ENCODE results near the gene PTRH1.

The PTRH1 gene

DNA sequence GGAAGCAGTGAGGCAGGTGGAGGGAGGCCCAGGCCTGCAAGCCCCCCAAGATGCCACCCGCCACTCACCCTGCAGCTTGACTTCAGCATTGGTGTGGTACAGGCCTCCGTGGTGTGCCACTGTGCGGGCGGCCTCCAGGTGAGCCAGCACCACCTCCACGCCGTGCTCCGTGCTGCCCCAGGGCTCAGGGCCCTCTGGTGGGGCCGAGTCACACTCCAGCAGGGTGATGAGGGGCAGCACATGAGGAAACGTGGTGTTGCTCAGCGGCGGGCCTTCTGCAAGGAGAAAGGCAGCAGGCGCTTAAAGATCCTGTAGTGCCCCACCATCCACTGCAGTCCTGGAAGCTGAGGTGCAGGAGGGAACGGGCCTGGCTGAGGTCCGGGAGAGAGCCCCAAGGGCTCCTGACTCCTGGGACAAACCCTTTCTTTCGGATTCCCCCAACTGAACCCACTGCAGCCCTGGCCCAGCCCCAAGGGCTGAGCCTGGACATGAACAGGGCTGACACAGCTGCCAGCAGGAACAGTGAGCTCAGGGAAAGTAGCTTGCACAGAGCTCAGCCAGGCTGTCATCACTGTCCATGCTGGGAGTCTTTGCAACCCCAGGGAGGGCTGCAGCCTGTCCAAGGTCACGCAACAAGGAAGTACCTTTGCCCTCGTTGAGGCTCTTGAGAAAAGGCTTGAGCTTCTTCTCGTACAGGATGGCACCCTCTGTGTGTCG, 24.3 kb upstream of the PTRH1 start:
- DNase-seq: no peak

DNA sequence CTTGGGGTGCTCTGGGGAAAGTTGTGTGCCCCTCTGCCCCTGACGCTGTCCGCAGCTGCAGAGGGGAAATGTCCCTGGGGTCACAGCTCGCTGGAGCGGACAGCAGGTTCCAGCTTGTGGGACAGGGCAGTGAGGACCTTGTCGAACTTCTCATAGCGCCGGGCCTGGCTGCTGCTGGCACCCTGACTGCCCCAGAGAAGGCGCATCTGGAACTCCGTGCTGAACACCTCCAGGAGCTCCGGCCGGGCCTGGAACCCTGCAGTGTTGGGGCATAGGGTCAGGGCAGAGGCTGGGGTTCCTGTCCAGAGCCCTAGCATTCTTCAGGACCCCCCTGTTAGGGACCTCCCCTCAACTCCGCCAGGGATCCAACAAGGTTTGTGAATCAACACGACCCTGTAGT, 23.2 kb upstream of the PTRH1 start:
- no peak for DNase-seq

DNA sequence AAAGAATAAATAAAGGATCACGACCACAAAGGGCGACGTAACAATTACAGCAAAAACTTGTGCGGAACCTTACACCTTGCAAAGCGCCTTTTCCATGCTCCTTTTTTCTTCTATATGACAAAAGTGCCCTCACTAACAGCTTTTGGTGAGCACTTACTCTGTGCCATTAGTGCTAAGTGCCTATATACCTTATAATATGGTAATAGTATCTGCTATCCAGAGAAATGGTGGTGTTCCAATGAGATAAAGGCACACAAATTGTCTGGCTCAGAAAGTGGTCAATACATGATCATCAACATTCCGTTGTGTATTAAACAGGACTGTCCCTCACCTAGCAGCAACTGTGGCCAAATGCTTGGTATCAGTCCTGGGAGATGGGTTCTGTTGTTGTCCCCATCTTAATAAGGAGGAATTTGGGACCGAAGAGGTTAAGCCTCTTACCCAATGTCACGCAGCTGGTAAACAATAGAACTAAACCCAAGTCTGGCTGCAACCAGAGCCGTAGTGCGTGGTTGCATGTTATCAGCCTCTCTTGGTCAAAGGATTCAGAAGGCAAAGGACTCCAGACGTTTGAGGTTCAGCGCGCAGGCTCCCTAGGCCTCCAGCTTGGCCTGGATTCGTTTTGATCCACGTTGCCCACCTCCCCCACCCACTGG, 20.2 kb upstream of the PTRH1 start:
- DNase-seq: no peak

DNA sequence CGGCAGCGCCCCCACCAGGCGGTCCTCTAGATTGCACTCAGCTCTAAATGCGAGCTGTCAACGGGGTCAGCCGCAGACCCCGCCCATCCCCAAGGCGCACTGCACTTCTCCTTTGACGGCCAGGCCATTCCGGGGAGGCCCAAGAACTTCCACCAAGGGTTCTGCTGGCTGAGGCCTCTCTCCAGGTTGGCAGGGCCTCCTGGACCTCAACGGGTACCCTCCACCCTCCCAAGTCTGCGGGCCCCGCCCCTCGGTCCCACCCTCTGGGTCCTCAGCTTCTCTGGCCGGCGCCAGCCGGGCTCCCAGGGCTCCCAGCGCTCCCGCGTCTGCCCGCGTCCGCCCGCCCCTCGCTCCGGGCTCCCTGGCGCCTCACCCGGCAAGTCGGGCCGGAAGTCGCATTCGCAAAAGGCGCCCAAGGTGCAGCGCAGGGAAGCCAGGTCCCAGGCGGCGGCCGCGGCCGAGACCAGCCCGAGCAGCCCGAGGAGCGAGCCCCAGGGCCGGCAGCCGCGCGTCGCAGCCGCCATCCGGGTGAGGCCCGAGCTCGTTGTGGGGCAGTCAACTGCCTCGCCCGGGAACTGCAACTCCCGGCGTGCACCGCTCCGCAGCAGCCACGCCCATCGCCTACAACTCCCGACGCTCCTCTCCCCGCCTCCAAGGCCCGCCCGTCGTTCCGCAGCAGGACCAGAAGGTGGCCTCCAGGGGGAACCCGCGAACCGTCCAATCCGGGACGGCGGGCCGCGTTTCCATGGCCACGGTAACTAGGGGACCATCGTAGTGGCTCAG, 19.5 kb upstream of the PTRH1 start, which contains the start of gene TOR2A:
TOR2A (minus strand) TSS at position 548 of the 783 bp plus-strand sequence; CDS start at position 524, 24 bp downstream.
- peak; percentile 84 to 93 for DNase-seq

DNA sequence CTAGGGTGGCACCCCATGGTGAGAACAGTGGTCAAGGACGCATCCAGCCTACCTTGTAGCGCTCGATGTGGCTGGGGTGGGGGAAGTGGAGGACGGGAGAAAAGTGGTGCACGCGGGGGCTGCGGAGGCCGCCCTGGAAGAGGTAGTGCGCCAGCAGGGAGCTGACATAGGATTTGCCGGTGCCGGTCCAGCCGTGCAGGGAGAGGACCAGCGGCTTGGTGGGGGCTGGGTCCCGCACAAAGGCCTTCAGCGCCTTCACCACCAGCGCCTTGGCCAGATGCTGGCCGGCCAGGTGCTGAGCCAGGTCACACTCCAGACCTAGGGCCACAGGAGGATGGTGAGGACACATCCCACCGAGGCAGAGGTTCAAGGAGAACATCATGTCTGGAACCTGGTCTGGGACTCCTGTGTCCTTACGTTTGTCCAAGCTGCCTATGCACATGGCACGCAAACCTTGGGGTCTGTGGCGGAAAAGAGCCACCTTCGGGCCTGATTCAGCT, 18.8 kb upstream of the PTRH1 start:
- DNase-seq: no peak

DNA sequence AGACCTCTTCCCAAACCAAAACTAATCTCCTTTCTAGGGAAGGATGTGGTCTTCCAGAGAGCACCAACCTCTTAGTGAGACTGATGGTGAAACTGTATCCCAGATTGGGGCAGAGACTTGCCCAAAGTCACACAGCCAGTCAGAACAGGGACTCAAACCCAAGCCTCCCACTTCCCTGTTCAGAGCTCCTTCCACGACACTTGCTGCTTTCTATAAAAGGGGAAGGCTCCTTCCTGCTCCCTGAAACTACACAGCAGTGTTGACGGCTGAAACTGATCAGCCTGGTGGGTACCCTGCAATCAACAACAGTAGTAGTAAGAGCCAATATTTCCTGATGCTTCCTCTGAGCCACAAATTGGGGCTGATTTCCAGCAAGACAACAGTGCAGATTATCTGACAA, 18.2 kb upstream of the PTRH1 start:
- no peak for DNase-seq

DNA sequence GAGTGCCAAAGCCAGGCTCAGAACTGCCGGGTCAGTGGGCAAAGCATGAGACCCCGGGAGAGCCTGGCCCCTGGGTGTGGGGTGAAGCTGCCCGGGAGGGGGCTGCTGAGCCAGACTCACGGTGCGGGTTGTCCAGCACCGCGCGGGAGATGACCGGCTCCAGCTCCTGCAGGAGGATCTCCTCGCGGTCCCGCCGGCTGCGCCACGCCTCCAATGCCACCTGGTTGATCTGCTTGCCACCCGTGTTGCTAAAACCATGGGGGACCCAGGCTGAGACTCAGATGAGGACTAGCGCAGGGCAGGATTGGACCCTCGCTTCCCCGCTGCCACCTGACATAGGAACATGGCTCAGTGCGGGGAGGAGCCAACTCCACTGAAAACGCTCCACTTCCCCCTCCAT, 17.0 kb upstream of the PTRH1 start:
- DNase-seq: no peak

DNA sequence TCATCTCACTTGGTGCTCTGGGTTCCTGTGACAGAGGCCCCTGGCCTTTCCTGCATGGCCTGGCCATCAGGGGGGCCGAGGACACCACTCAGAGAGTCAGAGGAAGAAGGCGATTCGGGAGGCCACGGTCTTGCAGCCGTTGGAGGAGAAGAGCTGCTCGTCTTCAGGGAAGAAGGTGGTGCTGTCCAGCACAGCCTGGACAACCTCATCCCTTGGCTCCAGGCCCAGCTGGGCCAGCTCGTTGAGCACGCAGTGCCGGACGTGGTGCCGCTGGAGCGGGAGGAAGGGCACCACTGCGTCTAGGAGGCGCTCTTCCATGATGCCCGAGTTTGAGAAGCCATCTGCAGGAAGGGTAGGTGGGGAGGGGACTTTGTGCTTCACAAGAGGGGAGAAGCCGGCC, 16.5 kb upstream of the PTRH1 start:
- DNase-seq: no peak

DNA sequence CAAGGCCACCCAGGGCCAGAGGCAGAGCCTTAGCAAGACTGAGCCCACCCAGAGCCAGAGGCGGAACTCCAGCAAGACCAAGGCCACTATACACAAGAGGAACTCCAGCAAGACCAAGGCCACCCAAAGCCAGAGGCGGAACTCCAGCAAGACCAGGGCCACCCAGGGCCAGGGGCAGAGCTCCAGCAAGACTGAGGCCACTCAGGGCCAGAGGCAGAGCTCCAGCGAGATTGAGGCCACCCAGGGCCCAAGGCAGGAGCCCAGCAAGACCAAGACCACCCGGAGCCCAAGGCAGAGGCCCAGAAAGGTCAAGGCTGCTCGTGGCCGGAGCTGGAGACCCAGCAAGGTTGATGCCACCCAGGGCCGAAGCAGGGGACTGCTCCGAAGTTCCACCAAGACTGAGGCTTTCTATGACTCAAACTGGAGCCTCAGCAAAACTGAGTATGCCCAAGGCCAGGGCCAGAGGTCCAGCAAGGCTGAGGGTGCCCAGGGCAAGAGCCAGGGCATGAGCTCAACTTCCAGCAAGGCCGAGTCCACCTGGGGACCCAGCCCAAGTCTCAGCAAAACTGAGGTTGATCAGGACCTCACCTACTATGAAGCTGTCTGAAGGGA, 15.4 kb upstream of the PTRH1 start:
- no peak for DNase-seq

DNA sequence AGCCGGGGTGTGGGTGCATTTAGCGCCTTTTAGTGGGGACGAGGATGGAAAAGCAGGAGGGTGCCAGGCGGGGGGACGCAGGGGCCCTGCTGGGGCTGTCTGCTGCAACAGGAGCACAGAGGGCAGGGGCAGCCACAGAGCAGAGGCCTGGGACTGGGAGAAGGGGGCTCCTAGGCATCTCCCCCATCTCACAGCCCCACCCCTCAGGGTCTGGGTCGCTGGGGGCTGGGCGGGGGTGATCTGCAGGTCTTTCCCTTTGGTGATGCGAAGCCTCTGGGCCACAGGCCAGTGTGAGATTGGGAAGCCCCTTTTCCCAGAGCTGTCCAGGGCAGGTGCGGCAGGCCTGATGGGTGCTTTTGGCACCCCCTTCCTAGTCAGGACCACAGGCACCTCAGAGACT, 14.8 kb upstream of the PTRH1 start:
- no peak for DNase-seq

DNA sequence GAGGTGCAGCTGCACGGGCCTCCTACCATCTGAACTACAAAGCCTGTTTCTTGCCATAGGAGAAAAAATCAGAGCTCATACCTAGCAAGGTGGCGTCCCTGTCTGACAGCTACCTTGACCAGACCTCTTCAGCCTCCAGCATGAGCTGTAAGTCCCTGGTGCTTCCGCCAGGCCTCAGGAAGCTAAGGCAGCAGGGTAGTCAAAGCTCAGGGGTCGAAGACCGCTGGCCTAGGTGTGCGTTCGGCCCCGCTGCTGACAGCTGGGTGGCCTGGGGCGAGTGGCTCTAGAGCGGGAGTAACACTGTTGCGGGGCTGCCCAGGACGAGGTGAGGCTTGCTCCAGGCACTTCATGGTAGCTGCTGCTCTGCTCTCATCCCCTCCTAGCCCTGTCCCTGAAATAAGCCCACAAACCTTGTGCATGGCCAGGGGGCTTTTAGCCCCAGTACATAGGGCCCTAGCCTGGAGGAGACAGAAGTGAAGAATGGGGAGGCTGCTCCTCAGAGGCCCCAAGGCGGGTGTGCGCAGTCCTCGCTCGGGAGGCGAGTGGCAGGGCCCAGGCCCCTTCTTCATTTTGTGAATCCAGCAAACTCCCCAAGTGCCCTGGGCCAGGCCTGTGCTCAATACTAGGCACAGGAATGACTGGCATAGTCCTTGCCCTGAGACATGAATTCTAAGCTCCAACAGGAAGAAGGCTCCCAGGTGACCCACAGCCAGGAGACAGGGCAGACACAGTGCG, 14.2 kb upstream of the PTRH1 start:
- no peak for DNase-seq

DNA sequence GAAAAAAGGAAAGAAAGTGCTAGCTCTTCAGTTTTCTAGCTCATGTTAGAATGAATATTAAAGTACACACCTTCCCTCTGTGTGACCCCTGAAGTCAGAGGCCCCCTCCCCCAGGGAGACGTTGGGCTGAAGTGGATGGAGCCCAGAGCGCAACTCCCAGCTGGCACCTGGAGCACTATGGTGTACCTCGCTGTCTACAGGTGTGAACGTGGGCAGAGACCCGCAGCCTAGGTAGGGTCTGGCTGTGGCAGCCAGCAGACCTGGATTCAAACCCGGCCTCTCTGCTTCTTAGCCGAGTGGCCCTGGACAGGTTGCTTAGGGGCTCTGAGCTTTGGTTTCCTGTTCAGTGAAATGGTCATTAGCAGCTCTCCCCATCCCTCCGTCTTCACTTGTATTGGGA, 13.3 kb upstream of the PTRH1 start:
- no peak for DNase-seq

DNA sequence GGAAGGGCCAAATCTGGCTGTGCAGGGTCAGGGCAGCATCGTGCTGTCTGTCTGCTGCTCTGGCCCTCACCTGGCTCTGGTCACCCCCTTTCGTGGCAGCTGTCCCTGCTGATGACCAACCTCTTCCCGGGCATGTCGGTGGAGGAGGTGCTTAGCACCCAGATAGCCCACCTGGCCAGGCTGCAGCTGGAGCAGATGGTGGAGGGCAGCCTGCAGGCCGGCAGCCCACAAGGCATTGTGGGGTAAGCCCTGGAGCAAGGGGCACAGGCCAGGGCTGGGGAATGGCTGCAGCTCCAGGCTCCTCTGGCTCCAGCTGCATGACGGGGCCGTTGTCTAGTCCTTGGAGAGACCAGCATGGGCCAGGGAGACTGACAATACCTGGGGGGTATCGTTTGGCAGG, 11.4 kb upstream of the PTRH1 start:
- no peak for DNase-seq

DNA sequence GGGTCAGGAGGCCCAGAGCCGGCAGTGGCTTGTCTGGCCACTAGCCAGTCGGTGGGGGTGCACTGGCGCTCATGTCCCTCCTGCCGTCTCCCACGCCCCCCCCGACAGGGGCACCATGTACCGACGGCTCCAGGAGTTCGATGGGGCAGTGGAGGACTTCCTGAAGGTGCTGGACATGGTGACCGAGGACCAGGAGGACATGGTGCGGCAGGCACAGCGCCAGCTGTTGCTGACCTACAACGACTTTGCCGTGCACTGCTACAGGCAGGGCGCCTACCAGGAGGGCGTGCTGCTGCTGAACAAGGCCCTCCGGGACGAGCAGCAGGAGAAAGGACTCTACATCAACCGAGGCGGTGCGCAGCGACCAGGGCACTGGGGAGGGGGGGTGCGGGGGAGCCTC, 8.5 kb upstream of the PTRH1 start:
- no peak for DNase-seq

DNA sequence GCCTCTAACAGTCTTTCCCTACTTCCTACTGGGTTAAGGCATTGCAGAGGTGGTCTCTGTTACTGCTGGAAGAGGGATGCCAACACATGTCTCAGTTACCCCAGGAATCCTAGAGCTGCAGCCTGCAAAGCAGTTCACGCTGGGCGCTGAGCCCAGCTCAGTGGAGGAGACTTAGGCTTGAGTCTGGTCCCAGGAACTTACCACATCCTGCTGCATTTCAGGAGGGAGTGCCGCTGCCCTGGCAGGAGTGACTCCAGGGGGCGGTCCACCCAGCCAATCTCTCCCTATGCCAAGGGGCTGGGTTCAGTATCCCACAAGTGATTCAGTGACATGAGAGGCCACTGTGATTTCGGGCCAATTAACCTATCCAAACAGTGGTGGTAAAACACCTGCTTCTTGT, 8.0 kb upstream of the PTRH1 start:
- peak in 1 of 2 experiments; percentile 17 for DNase-seq

DNA sequence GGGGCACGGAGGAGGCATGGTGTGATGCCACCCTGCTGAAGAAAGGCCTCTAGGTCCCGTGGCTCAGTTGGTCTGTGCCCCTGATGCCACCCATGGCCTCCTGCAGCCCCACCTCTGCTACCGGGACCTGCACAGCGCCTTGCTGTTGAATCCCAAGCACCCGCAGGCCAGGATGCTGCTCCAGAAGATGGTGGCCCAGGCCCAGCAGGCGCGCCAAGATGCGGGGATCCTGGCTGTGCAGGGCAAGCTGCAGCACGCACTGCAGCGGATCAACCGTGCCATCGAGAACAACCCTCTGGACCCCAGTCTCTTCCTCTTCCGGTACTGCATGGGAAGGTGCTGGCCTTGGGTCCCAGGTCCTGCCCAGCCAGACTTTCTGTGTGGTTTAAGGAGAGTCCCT, 7.5 kb upstream of the PTRH1 start:
- DNase-seq: no peak

DNA sequence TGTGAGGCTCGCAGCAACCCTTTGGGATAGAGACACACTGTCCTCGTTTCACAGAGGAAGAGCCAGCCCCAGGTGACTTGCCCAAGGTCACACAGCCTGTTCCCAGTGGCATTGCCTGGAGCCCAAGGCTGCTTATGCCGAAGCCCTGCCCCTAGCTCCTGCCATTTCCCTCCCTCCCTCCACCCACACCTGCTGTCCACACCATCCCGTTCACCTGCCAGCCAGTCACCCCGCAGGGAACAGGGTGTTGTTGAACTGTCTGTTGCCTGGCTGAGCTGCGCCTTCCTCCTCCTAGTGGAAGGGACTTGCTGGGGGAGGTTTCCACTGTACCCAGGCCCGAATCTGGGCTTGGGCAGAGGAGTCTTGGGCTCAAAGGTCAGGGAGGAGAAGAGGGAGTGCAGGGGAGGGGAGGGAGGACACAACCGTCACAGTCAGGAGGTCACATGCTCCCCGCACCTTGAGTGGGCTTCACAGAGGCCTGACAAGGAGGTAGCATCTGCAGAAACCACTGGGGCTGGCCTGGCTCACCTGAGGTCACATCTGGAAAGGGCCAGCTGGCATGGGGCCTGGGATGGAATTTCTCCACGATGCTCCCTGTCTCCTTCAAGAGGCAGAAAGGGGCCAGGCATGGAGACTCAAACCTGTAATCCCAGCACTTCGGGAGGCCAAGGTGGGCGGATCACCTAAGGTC, 6.7 kb upstream of the PTRH1 start:
- no peak for DNase-seq

DNA sequence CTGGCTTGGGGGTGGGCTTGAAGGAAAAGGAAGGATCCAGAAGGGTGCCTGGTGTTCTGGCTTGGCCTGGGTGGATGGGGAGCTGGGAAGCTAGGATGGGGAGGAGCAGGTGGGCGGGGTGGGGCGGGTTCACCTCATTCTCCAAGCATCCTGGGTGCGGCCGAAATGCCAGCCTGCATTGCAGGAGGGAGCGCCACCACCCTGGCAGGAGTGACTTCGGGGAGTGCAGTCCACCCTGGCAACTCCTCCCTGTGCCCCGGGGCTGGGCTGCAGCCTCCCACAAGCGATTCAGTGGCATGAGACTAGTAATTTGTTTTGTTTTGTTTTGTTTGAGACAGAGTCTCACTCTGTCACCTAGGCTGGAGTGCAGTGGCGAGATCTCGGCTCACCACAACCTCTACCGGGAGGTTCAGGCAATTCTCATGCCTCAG, 5.9 kb upstream of the PTRH1 start:
- DNase-seq: no peak

DNA sequence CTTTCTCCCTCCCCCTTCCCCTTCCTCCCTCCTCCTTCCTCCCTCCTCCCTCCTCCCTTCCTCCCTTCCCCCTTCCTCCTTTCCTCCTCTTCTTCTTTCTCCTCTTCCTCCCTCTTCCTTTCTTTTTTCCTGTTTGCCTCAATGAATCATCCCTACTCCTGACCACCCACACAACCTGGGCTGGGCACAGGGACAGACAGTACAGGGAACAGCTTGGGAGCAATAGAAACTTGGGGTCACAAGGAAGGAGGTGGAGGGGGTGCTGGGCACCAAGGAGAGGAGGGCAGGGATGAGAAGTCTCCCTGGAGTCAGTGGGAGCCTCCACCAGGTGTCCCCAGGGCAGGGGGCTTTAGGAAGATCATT, 5.4 kb upstream of the PTRH1 start:
- no peak for DNase-seq

DNA sequence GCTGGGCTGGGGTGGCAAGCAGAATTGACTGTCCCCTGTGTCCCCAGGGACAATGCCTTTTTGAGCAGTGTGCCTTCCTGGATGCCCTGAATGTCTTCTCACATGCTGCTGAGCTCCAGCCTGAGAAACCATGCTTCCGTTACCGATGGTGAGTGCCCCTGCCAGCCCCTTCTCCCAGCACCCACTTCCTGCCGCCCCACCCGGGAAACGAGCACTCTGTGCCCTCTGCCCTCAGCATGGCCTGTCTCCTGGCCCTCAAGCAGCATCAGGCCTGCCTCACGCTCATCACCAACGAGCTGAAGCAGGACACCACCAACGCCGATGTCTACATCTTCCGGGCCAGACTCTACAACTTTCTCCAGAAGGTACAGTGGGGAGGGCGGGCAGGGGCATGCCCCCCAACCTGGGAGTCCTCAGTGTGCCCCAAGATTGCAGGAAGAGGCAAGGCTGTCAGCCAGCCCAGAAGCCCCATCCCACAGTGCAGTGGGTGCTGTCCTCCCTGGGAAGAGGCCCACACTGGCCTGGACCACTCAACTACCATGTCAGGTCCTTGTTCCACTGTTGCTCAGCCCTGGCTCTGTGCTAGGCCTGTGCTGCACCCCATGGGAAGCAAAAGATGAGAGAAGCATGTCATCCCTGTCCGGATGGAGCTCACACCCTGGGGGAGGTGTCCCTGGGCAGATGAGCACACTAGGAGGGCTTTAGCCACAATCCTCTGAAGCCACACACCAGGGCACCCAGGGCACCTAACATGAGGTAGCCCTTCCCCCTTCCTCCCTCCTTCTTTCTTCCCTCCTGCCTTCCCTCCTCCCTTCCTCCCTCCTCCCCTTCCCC, 4.8 kb upstream of the PTRH1 start:
- DNase-seq: no peak

DNA sequence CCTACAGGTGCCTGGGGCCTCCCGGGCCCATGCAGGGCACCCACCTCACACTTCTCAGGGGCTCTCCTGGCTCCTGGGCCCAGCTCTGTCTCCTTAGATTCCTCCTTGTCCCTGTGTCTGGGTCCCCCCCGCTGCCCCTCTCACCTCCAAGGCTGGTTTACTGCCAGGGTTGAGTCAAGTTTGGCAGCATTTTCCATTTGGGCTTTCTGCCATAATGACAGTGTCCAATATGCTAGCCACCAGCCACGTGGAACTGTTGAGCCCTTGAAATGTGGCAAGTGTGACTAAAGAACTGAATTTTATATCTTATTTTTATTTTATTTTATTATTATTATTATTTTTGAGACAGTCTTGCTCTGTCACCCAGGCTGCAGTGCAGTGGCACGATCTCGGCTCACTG, 2.3 kb upstream of the PTRH1 start:
- DNase-seq: peak in 1 of 2 experiments; percentile 58

All from NCI-H446 (cell line).